ENCODE measurements around the gene CPNE2.

DNA sequence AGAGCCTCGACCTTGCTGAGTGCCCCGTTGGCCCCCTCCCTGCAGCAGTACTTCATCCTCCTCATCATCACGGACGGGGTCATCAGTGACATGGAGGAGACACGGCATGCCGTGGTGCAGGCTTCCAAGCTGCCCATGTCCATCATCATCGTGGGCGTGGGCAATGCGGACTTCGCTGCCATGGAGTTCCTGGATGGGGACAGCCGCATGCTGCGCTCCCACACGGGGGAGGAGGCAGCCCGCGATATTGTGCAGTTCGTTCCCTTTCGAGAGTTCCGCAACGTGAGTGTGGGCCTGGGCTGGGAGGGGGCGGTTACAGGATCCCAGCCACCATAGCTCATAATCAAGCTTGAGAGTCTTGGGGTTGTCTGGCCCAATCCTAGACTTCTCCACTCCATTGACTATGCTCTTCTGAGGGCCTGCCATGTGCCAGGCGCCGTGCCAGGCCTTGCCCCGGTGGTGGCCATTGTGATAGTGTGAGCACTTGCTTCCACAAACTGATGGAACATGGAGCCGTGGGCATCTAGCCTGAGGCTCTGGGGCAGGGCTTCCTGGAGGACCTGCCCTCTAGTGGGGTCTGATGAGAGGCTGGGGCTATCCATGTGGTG, 53.8 kb downstream of the CPNE2 start:
- TF ChIP-seq EZH2 (IDR thresholded peaks at IDR 0.05), result no peak
- no peak for TF ChIP-seq POLR2AphosphoS5 (IDR thresholded peaks at IDR 0.05; ENCODE audit: borderline replicate concordance, low read depth, low read length)
- no peak for TF ChIP-seq FOXP2 (optimal IDR thresholded peaks at IDR 0.05; ENCODE audit: control extremely low read depth, extremely low read length, insufficient read depth)

All from SK-N-MC (cell line).